Osteoblast (primary cell): ENCODE results near the gene PRSS33. TPM values are rescaled to one million over a fixed set of nuclear protein-coding genes. Genes with fewer than 3 reads are reported as not detected.

Experiments
- DNase-seq: peaks from one replicate; pipeline ENCODE4 v3.0.0; 2011; ENCODE audit warnings: low spot score, mixed read lengths; ENCODE audit not compliant: insufficient read length; ENCODE audit errors: missing footprints
- H2AFZ ChIP-seq: 2 replicates; pipeline ENCODE4 v1.6.0; 2011; ENCODE audit warnings: mild to moderate bottlenecking, low read length
- H3K27ac ChIP-seq: 2 replicates; pipeline ENCODE4 v1.5.1; 2011; ENCODE audit warnings: mild to moderate bottlenecking, low read depth, low read length, moderate library complexity
- H3K27me3 ChIP-seq: 2 replicates; pipeline ENCODE4 v1.6.0; 2012; ENCODE audit warnings: mild to moderate bottlenecking, control low read depth, inconsistent platforms, low read length, moderate library complexity; ENCODE audit not compliant: insufficient read depth
- H3K36me3 ChIP-seq: 2 replicates; pipeline ENCODE4 v1.5.1; 2011; ENCODE audit warnings: mild to moderate bottlenecking, low read length, control low read depth, moderate library complexity; ENCODE audit not compliant: insufficient read depth
- H3K4me1 ChIP-seq: 2 replicates; pipeline ENCODE4 v1.5.1; 2011; ENCODE audit warnings: mild to moderate bottlenecking, low read length, control low read depth, moderate library complexity; ENCODE audit not compliant: insufficient read depth
- H3K4me2 ChIP-seq: 2 replicates; pipeline ENCODE4 v1.6.0; 2011; ENCODE audit warnings: mild to moderate bottlenecking, low read length; ENCODE audit not compliant: insufficient read depth
- H3K4me3 ChIP-seq: fragments of 200-600 bp; sonication (generic); 3 replicates; pipeline ENCODE4 v1.5.1; 2012; ENCODE audit warnings: mild to moderate bottlenecking, low read length, inconsistent platforms; ENCODE audit not compliant: insufficient read depth
- H3K79me2 ChIP-seq: 2 replicates; pipeline ENCODE4 v1.6.0; 2012; ENCODE audit warnings: mild to moderate bottlenecking, low read length, control low read depth, inconsistent platforms; ENCODE audit not compliant: insufficient read depth
- H3K9me3 ChIP-seq: 2 replicates; pipeline ENCODE4 v1.5.1; 2011; ENCODE audit warnings: low read depth, low read length, control low read depth
- H4K20me1 ChIP-seq: 2 replicates; pipeline ENCODE4 v1.6.0; 2012; ENCODE audit warnings: mild to moderate bottlenecking, low read length, control low read depth; ENCODE audit not compliant: insufficient read depth
- CTCF ChIP-seq: IDR thresholded peaks from 2 replicates; pipeline ENCODE4 v1.5.1; 2011; ENCODE audit warnings: mild to moderate bottlenecking, low read depth, low read length, moderate library complexity; ENCODE audit errors: extremely low read depth
- total RNA-seq: library from RNA; depleted of rRNA; stranded (reverse); fragments of >200 nt; gene quantifications from 2 replicates; pipeline ENCODE4 v1.2.3, GENCODE V29; 2012

PRSS33 gene
- total RNA-seq, 1 donor: not detected

- no peak for TF ChIP-seq CTCF
- Histone ChIP-seq H3K27me3 (no peaks in the 10 kb centered on the region), H3K27ac (peak overlapping the region; percentile 100), H3K36me3 (peaks cover 2% of the 10 kb centered on the region), H2AFZ (peak overlapping the region; percentile 100), H3K79me2 (peaks cover 45% of the 10 kb centered on the region), H3K4me2 (peak overlapping the region; percentile 97), H3K4me3 (peak overlapping the region; percentile 87), H3K9me3 (no peaks in the 10 kb centered on the region), H4K20me1 (peaks cover 36% of the 10 kb centered on the region), H3K4me1 (peaks cover 25% of the 10 kb centered on the region)
- peak; percentile 32 for DNase-seq
Observed at GRCh38 chr16:2751577-2752034, 35.8 kb downstream of the PRSS33 start.

- TF ChIP-seq CTCF: no peak
- H2AFZ ChIP-seq: no peak overlapping the region
- peak; percentile 44 for DNase-seq
- H3K27ac ChIP-seq: no peak overlapping the region
- peaks cover 14% of the 10 kb centered on the region for H3K4me1 ChIP-seq
- H3K79me2 ChIP-seq: peaks cover 29% of the 10 kb centered on the region
- H3K4me3 ChIP-seq: no peak overlapping the region
- no peaks in the 10 kb centered on the region for H3K9me3 ChIP-seq
- peaks cover 19% of the 10 kb centered on the region for H4K20me1 ChIP-seq
- H3K36me3 ChIP-seq: peaks cover 2% of the 10 kb centered on the region
- H3K4me2 ChIP-seq: no peak overlapping the region
- H3K27me3 ChIP-seq: no peaks in the 10 kb centered on the region
Observed at GRCh38 chr16:2749936-2750335, 37.4 kb downstream of the PRSS33 start.

GRCh38 chr16:2749476-2749875 is 37.9 kb downstream of the PRSS33 start:
- H3K36me3 ChIP-seq: peaks cover 2% of the 10 kb centered on the region
- TF ChIP-seq CTCF: no peak
- H3K9me3 ChIP-seq: no peaks in the 10 kb centered on the region
- H4K20me1 ChIP-seq: peaks cover 15% of the 10 kb centered on the region
- H3K79me2 ChIP-seq: peaks cover 24% of the 10 kb centered on the region
- no peaks in the 10 kb centered on the region for H3K27me3 ChIP-seq
- H3K4me1 ChIP-seq: peaks cover 9% of the 10 kb centered on the region
- no peak for DNase-seq
- H3K4me3 ChIP-seq: no peak overlapping the region
- no peak overlapping the region for H3K4me2 ChIP-seq
- no peak overlapping the region for H3K27ac ChIP-seq
- no peak overlapping the region for H2AFZ ChIP-seq

- peaks cover 18% of the 10 kb centered on the region for H3K79me2 ChIP-seq
- H2AFZ ChIP-seq: no peak overlapping the region
- no peak overlapping the region for H3K27ac ChIP-seq
- no peak overlapping the region for H3K4me3 ChIP-seq
- H3K36me3 ChIP-seq: peaks cover 2% of the 10 kb centered on the region
- TF ChIP-seq CTCF: no peak
- H4K20me1 ChIP-seq: peaks cover 9% of the 10 kb centered on the region
- no peak overlapping the region for H3K4me2 ChIP-seq
- H3K27me3 ChIP-seq: no peaks in the 10 kb centered on the region
- H3K9me3 ChIP-seq: no peaks in the 10 kb centered on the region
- peaks cover 7% of the 10 kb centered on the region for H3K4me1 ChIP-seq
- DNase-seq: peak; percentile 56
Observed at GRCh38 chr16:2748757-2749455, 38.5 kb downstream of the PRSS33 start.
